Esophagus muscularis mucosa (tissue), 3 donors: ENCODE data around the gene FAAP100.

Source experiments
- CTCF ChIP-seq, 3 experiments: fragments of 200-600 bp in 2 of 3; fragments of 450-650 bp in 1 of 3; sonication (generic) in 2 of 3; IDR thresholded peaks; one replicate each; pipeline ENCODE4 v1.5.1; 2017 to 2019; ENCODE audit warnings: antibody characterized with exemption in 3 of 3, mild to moderate bottlenecking in 2 of 3, moderate library complexity in 1 of 3
- POLR2AphosphoS5 ChIP-seq, 2 donors: sonication (generic); formaldehyde crosslinking; IDR thresholded peaks; one replicate each; pipeline ENCODE4 v1.6.1; 2017; ENCODE audit warnings: antibody characterized with exemption in 2 of 2

- no peak for TF ChIP-seq CTCF (IDR thresholded peaks at IDR 0.05)
- TF ChIP-seq POLR2AphosphoS5 (IDR thresholded peaks at IDR 0.05): no peak
Observed at GRCh38 chr17:81550830-81551457, 1.2 kb downstream of the FAAP100 start.
